Measurements from ENCODE around the gene CHRNA7.

GRCh38 chr15:32029409-32029861 is 880 bp upstream of the CHRNA7 start:
- TF ChIP-seq, protein P1, sequence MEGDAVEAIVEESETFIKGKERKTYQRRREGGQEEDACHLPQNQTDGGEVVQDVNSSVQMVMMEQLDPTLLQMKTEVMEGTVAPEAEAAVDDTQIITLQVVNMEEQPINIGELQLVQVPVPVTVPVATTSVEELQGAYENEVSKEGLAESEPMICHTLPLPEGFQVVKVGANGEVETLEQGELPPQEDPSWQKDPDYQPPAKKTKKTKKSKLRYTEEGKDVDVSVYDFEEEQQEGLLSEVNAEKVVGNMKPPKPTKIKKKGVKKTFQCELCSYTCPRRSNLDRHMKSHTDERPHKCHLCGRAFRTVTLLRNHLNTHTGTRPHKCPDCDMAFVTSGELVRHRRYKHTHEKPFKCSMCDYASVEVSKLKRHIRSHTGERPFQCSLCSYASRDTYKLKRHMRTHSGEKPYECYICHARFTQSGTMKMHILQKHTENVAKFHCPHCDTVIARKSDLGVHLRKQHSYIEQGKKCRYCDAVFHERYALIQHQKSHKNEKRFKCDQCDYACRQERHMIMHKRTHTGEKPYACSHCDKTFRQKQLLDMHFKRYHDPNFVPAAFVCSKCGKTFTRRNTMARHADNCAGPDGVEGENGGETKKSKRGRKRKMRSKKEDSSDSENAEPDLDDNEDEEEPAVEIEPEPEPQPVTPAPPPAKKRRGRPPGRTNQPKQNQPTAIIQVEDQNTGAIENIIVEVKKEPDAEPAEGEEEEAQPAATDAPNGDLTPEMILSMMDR (IDR thresholded peaks at IDR 0.05) = peak in 1 of 4 donors; percentile 19
- TF ChIP-seq POLR2A (IDR thresholded peaks at IDR 0.05) = no peak

Measured in right lobe of liver (tissue), 4 donors.